CD4-positive, alpha-beta T cell treated with Interferon alpha-2 for 1 hour (primary cell): ENCODE measurements around the gene LCOR.
A peak's percentile ranks its signal among the peaks of the same experiment; 100 is the strongest.
"Not testable (repeated sequence)": the region's sequence is repeated elsewhere in the genome, so short reads cannot be mapped to it uniquely, and the experiment has no call there.

Experiments
- DNase-seq, 2 donors: peaks; one replicate each; pipeline ENCODE4 v3.0.0-alpha.2; 2020 to 2022

LCOR gene

DNA sequence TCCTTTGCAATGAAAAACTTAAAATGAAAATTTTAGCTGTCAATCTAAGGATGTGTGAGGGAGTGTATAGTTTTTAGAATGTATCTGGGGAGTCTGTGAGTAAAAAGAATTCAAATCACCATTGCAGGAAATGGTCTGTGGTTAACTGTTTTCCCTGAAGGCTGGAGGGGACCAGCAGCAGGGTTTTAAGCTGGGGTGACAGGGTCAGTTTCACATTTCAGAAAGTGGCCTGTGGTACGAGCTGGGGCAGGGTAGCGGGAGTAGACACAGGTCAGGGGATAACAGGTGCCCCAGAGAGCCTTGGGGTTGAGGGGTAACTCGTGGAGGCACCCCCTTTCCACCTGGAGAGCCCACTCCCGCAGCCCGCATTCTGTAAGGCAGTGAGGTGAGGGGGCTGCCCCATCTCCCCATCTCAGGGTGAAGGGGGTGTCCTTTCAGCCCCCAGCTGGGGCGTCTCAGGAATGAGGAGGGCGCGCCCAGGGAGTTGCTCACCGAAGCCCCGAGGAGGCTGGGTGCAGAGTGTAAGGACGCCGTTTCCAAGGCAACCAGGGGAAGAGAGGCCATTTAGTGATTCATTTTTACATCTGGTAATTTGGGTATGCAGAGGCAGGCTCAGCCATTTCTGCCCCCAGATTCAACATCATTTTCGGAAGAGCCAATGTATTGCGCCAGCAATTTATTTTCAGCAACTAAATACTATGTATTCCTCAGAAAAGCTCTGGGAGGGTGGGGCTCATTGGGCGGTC, 184.8 kb downstream of the LCOR start:
- peak in 1 of 2 donors; percentile 19 for DNase-seq

DNA sequence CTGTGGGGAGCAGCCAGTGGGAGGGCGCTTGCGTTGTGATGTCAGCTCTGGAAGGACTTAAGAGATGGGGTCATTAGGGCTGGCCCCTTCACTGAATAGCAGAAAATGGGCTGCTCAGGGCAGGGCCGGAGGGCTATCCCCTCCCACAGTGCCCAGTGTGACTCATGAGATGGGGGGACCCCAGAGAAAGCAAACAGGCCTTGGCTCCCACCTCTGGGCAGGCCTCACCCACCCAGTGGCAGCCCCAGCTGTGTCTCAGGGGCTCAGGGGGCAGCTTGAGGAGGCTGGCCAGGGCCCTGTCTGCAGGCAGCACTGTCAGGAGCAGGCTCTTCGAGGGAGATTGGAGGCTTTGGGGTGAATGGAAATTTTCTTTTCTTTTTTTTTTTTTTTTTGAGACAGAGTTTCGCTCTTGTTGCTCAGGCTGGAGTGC, 185.4 kb downstream of the LCOR start:
- DNase-seq = no peak

DNA sequence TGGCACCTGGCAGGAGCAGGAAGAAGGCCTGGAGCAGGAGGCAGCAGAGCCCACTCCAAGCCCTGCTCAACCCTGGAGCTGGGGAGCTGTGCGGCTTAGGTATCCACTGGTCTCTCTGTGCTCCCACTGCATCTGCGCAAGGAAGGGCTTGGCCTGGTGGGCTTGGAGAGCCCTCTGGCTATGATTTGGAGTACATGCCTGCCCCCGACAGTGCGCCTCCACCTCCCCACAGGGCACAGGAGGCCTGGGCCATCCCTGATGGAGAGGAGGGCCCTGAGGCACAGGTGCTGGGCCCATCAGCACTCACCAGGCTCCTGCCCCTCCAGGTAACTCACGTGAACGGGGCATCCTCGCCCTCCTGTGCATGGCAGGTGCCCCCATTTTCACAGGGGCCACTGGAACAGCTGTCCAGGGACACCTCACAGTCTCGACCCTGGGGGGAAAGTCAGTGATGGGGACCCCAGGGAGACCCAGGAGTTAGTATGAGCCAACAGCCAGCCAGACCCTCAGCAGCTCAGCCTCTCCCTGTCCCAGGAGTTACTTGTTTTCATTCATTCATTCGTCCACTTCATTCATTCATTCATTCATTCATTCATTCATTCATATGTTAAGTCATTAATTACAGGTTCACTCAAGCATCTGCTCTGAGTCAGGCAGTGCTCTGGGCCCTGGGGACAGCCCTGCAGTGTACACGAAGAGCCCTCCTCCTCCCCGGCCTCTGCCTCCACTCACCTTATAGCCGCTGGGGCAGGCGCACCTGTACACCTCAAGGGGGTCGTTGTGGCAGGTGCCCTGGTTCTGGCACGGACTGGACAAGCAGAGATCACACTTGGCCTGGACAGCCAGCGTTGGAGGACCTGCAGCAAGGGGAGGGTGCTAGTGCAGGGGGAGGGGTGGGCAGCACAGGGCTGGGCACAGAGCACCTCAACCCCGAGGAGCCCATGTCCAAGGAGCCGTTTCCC, 186.4 kb downstream of the LCOR start:
- DNase-seq = no peak

DNA sequence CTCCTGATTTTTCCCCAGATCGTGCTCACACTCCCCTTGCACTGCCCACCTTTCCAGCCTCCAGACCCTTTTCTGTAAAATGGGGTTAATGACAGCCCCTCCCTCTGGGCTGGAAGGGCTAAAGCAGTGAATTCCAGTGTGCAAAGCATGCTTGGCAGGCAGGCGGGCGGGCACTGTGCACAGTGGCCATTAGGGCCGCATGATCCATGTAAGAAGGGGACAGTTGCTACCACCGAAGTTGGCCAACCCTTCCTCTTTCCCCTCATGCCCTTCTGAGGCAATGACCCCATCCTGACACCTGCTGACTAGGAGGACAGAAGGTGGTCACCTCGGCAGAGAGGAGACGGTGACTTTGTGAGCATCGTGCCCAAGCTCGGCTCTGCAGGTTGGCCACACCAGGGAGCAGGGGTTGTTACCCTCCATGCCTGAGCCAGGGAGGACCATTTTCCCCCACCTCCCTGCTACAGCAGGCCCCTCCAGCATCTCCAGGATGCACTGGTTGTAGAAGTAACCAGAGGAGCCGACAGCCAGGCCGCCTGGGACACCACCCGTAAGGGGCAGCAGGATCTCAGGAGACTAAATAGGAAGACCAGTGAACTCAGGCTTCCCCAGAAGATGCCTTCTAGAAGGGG, 187.2 kb downstream of the LCOR start:
- DNase-seq = no peak

DNA sequence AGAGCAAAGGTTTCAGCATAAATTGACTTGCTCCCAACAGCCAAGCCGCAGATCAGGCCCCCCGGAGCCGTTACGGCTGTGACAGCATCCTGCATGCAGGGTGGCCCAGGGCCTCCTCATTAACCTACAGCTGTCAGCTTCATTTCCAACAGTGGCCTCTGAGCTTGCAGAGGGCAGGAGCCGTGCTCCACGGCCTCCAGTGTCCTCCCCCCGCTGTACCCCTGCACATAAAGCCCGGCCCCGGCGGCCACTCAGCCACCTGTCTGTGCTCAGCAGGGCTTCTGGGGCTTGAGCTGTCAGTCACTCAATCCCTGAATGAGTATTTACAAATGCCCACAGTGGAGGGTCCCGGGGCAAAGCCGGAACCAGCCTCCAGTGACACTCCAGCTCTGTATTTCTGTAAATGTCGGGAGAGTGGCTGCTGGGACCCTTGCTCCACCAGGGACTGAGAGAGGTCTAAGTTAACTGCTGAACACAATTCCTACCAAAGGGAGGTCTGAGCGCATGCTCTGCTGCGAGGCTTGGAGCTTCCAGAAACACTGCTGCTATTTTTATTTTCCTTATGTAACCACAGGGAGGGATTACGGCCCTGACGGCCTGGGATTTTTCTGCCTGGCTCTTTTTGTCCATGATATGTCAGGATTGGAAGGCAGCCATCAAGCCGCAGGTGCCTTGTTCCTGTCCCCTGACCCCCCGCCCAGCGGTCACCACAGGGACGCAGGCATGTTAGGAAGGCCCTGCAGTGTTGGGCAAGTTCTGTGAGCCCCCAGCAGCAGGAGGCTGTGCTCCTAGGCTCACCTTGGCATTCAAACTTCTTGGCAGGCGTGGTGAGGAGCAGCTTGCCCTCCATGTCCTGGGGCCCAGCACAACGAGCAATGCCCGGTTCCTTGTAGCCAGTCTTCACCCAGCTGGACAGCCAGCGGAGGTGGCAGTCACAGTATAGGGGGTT, 188.6 kb downstream of the LCOR start:
- DNase-seq = no peak

DNA sequence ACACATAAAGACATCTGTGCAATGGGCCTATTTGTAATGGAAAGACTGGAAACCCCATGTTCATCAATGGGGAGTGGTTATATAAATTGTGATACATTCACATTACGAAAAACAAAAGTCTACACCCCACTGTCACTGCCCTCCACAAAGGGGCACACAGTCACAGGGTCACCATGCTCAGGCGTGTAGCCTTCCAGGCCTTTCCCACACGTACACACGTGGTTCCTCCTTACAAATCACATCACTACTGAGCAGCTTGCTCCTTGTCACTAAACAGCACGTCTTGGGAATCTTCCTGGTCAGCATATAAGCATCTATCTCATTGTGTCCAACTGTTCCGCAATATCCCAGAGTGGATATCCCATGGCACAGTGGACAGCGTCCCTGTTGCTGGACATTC, 190.5 kb downstream of the LCOR start:
- DNase-seq = no peak

DNA sequence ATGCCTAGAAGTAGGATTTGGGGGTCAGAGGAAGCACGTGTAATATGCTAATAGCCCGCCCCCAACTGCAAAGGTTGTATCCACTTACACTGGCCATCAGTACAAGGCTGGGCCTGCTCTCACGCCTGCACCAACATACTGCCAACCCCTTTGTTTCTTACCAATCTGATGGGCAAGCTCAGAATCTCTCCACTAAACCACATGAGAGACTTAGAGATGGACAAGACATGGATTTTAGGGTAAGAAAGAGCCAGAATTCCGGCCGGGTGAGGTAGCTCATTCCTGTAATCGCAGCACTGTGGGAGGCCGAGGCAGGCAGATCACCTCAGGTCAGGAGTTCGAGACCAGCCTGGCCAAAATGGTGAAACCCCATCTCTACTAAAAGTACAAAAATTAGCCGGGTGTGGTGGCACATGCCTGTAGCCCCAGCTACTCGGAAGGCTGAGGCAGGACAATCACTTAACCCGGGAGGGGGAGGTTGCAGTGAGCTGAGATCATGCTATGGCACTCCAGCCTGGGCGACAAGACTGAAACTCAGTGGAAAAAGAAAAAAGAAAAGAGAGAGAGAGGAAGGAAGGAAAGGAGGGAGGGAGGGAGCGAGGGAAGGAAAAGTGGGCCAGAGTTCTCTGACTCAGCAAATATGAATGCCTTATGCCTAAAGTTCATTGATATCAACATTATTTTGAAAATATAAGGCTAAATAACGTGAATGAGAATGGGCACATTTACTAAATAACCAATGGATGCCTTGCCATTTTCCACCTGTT, 191.5 kb downstream of the LCOR start:
- no peak for DNase-seq

DNA sequence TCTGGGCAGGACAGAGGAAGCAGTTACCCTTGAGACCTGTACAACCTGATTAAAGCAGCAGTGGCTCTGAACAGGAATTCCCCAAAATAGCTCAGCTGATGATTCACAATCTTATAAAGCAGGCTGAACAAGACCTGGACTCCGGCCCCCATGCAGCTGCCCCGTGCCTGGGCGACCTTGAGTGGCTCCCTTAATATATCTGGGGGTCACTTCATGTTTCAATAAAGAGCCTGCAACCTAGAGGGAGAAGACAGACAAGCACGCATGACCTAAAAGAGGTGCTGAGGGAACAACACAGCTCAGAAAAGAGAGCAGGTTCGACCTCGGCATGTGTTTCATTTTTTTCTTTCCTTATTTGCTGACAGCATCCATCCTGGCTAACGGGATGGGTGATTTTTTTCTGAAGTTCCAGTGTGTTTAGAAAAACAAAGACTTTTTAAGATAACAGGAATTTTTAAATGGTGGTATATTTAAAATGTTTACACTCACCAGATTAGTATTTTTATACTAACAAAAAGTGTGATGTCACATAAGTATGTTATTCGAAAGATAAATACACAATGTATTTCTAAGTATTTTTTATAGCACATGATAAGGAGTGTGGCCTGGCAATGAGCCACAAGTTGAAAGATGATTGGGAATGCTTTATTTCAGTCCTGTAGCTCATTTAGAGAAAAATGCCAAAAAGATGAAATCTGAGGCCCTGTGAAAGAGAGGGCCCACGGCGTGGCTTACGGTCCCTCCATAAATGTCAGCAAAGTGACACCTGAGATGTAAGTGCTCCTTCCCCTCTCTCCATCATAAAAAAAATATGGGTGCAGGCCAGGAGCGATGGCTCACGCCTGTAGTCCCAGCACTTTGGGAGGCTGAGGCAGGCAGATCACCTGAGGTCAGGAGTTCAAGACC, 192.3 kb downstream of the LCOR start:
- DNase-seq = no peak

DNA sequence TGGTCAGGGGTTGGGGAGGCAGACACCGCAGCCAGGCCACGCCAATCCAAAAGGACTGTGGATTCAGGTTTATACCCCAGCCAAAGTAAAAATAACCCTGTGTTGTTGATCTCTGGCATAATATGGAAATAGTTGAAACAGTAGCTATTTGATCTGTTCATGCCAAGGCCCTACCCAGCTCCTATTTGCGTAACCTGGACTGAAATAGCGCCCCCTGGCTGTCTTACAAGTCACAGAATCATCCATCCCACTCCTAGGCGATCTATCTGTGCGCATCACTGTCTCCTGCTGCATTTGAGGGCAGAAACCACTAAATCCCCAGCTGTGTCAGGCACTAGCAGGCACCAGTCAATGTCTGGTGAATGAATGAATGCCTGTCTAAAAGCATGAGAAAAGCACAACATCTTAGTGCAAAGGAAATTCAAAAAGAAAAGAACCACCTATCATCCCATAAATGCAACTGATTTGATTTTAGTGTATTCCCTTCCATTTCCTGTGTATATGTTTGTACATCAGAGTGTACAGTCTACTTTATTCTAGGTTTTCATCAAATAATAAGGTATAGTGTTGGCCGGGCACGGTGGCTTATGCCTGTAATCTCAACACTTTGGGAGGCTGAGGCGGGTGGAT, 193.6 kb downstream of the LCOR start:
- peak; percentile 39 to 56 for DNase-seq

DNA sequence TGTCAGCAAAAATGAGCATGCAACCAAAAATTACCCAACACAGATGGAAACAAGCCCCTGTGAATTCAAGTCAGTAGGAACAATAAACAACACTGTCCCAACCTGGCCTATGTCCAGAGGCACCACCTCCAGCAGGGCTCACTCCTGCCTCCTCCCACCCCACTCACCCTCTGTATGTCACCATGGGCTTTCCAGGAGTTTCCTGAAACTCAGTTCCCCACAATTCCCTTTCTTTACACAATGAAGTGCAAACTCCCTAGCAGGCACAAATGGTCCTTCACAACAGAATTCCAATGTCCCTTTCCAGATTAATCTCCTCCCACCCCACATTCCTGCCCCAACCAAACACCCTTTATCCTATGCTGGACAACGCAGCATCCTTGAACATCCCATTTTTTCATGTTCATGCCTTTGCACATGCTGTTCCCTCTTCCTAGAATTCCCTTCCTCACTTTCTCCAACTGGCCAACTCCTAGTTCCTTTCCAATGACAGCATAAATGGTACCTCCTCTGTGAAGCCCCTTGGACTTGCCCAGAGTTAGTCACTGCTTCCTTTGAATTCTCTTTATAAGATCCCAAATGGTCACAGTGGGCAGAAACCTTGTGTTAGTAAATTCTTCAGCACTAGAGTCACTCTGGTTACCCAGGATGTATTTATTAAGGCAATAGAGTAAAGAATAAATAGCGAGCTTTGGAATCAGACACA, 196.2 kb downstream of the LCOR start:
- no peak for DNase-seq

DNA sequence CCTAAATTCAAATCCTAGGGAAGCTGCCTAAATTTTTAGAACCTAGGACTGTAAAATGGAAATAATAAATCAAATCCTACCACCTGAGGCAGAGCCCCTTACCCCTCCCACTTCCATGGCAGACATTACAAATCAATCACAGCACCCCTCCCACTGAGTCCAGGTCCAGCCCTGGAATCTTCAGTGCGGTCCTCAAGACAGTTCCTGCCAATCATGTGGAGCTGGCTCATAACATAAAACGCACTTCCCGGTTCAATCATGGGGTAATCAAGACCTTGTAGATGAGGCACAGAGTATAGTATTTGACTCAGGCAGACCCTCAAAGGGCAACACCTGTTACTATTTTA, 196.7 kb downstream of the LCOR start:
- DNase-seq = no peak

DNA sequence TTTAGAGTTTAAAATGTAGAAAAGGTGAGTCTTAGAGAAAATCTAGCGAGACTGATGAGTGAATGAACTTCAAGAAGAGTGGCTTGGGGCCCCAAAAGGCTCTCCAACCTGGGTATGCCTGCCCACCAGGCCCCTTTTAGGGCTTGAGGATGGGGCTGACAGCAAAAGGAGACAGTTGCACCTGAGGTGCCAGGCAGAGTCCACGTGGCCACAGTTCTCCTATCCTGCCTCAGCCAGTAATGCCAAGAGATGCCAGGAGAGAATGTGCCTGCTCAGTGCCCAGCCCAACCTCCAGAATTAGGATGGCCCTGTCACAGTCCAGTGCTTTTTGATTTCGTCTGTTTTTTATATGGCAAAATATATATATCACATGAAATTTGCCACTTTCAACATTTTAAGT, 197.2 kb downstream of the LCOR start:
- DNase-seq = no peak

DNA sequence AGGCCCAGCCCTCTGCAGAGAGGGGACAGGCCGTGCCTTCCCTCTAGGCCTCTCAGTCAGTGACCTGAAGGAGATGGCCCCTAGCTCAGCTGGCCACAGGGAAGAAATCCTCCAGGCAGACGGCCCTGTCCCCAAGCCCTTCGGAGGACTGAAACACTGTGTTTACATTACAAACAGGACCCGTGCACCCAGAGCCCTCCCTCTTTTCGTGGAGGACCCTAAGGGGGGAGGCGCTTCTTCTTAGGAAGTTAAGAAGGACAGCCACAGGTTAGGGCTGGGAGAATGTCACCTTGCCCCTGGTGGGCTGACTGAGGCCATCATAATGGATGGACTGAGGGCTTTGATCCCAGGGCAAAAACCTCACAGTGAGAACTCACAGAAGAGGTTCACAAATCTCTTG, 198.8 kb downstream of the LCOR start:
- no peak for DNase-seq

DNA sequence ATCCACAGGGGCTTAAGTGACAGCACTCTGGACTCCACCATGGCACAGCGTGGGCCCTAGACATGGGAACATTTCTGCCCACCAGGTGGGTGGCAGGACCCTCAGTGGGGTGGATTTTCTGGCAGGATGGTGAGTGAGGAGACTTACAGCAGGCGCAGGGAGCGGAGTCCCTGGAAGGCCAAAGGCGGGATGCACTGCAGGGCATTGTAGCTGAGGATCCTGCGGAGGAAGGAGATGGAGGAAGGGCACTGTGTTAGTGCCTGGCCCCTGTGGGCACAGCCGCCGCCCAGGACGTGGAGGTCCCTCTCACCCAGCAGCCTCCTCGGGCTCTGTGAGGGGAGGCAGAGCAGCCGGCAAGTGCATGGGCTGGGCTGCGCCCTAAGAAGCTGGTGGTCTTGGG, 199.4 kb downstream of the LCOR start:
- no peak for DNase-seq

DNA sequence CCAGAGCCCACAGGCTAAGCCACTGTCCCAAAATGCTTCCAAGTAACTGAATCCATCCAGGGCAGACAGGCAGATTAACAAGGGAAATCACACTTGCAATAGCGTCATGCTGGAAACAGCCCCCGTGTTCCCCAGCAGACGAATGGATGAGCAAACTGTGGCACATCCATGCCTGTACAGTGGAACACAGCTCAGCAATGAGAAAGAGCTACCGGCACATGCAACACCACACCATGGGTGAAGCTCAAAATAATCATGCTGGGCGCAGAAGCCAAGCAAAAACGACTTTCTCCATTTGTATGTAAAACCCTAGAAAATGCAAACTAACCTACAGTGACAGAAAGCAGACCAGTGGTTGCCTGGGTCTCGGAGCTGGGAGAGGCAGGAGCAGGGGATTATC, 200.5 kb downstream of the LCOR start:
- no peak for DNase-seq

DNA sequence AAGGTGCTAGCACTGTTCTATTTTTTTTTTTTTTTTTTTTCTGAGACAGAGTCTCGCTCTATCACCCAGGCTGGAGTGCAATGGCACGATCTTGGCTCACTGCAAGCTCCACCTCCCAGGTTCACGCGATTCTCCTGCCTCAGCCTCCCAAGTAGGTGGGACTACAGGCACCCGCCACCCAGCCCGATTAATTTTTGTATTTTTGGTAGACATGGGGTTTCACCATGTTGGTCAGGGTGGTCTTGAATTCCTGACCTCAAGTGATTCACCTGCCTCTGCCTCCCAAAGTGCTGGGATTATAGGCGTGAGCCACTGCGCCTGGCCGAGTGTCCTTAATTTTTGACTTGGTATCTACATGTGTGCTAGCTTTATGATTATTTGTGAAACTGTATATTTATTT, 201.7 kb downstream of the LCOR start:
- not testable (repeated sequence) for DNase-seq

DNA sequence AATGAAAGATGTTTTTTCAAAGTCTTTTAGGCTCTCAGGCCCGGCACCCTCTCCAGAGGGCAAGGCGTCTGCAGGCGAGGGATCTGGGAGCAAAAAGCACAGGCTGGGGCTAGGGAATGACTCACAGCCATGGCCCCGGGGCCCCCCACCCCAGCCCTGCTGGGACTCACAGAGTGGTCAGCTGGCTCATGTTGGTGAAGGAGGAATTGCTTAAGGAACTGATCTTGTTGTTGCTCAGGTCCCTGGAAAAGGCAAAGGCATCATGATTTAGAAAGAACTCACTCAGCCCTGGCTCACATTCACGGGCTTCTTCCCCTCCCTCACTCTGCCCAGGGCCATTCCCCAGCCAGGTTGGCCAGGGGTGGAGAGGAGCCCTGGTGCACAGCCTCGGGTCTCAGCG, 202.2 kb downstream of the LCOR start:
- no peak for DNase-seq

DNA sequence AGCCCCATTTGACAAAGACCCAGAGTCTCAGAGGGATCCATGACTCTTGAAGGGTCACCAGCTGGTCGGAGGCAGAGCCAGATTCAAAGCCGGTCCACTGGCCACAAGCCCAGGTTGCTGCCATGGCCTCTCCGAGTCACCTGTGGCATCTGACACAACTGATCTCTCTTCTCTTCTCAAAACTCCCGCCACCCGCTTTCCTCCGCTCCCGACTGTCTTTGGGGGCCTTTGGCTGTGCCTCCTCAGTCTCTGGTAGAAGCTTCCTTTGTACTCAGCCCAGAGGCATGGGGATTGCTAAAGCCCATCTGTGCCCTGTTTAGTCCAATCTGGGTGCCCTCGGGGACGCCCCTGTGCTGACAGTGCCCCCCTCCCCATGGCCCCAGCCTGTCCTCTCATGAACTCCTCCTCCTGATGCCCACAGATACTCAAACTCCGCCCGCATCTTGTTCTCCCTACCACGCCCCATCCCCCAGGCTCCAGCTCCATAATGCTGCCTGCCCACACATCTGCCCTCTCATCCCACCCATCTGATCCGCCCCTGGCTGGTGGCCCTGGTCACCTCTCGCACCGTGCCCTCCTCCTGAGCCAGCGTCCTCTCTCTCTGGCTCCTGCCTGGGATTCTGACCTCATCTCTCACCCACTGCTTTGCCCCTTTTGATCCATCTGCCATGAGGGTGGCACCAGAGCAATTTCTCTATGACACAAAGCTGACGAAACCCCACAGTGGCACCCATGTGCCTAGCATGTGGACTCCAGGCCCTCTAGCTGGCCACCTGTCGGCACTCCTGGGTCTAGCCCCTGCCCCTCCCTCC, 203.1 kb downstream of the LCOR start:
- no peak for DNase-seq
